Tibial nerve (tissue), 4 donors: ENCODE results near the gene HHEX. TPM values are rescaled to one million over a fixed set of nuclear protein-coding genes. Genes with fewer than 3 reads are reported as not detected.

ENCODE experiments used
- DNase-seq, 2 donors: peaks; one replicate each; pipeline ENCODE4 v3.0.0-alpha.2; 2019; ENCODE audit warnings: low spot score in 2 of 2
- H3K27ac ChIP-seq, 4 donors: fragments of 200-600 bp; sonication (generic) in 3 of 4; one replicate each; pipeline ENCODE4 v1.5.1; 2017 to 2019; ENCODE audit warnings: mild to moderate bottlenecking in 1 of 4
- H3K27me3 ChIP-seq, 2 donors: fragments of 200-600 bp; sonication (generic) in 1 of 2; one replicate each; pipeline versions ENCODE4 v1.5.1 to v1.6.0; 2017 to 2019
- H3K36me3 ChIP-seq, 3 donors: fragments of 200-600 bp; sonication (generic); one replicate each; pipeline ENCODE4 v1.5.1; 2018 to 2019
- H3K4me1 ChIP-seq, 4 donors: fragments of 200-600 bp; sonication (generic) in 3 of 4; one replicate each; pipeline ENCODE4 v1.5.1; 2017 to 2019
- H3K4me3 ChIP-seq, 4 donors: fragments of 200-600 bp; sonication (generic) in 3 of 4; one replicate each; pipeline ENCODE4 v1.5.1; 2017 to 2019; ENCODE audit warnings: mild to moderate bottlenecking in 1 of 4, moderate library complexity in 1 of 4
- H3K9me3 ChIP-seq, 4 donors: fragments of 200-600 bp; sonication (generic) in 3 of 4; one replicate each; pipeline ENCODE4 v1.5.1; 2017 to 2019
- EP300 ChIP-seq, 2 donors: sonication (generic); formaldehyde crosslinking; IDR thresholded peaks; one replicate each; pipeline ENCODE4 v1.6.1; 2017; ENCODE audit warnings: antibody characterized with exemption in 2 of 2, mild to moderate bottlenecking in 1 of 2
- POLR2A ChIP-seq, 2 donors: fragments of 450-650 bp; IDR thresholded peaks; one replicate each; pipeline ENCODE4 v1.6.1; 2017; ENCODE audit warnings: antibody characterized with exemption in 2 of 2, mild to moderate bottlenecking in 2 of 2, moderate library complexity in 2 of 2
- WGBS, 2 donors: methylation state at CpG; one replicate each; pipeline ENCODE4 v1.1.5; 2018; 5-methylcytosine and 5-hydroxymethylcytosine counted together
- small RNA-seq: library from RNA; depleted of rRNA; stranded (forward); fragments of <200 nt; gene quantifications from one replicate; pipeline ENCODE3, GENCODE V24; 2016
- total RNA-seq, 4 donors: library from RNA; depleted of rRNA; stranded (reverse); fragments of >200 nt; gene quantifications; one replicate each; pipeline ENCODE4 v1.1.0, GENCODE V29; 2016

Gene HHEX
- total RNA-seq, 4 donors from 2014 or later, result 6.3 to 16.7 (median 7.5) TPM

GRCh38 chr10:92742331-92743228 is 52.8 kb downstream of the HHEX start:
- no peak for DNase-seq
- Histone ChIP-seq H3K27me3 (no peaks in the 10 kb centered on the region), H3K9me3 (no peaks in the 10 kb centered on the region), H3K36me3 (no peaks in the 10 kb centered on the region), H3K4me3 (no peak overlapping the region), H3K27ac (peak overlapping the region in 1 of 4 donors; percentile 8), H3K4me1 (no peaks in the 10 kb centered on the region)
- WGBS, 2 donors, result 82% methylated on average over 9 of the region's 9 CpGs
- no peak for TF ChIP-seq POLR2A (IDR thresholded peaks at IDR 0.05)
- peak in 1 of 2 donors; percentile 19 for TF ChIP-seq EP300 (IDR thresholded peaks at IDR 0.05)

Small RNA genes lying within 50 kb of the gene (small RNA-seq; reads per million reads assigned to genes)
- gene RF00019 (not detected), gene RN7SL644P (not detected)

Other genes with a start within 250 kb of the HHEX start
- 10 to 100 TPM; 15.1 to 23.4 (median 21.4) TPM for gene IDE, start 115.9 kb upstream of the HHEX start, total RNA-seq
- gene KIF11, start 96.8 kb upstream of the HHEX start, total RNA-seq, result 1 to 10 TPM in 1 of 4 donors, under 1 TPM in 3; under 0.01 to 1.0 (median 0.56) TPM
- gene EXOC6, start 158.6 kb downstream of the HHEX start, total RNA-seq, result 10 to 100 TPM in 3 of 4 donors, 1 to 10 TPM in 1; 5.9 to 16.6 (median 11.2) TPM